GM12878 (cell line): ENCODE measurements around the gene ZBTB22. TPM values are rescaled to one million over a fixed set of nuclear protein-coding genes. Genes with fewer than 3 reads are reported as not detected.

Experiments used
- CBX3 ChIP-seq: fragments of 200-600 bp; sonication (generic); IDR thresholded peaks from 2 replicates; pipeline ENCODE4 v1.6.1; 2016; ENCODE audit warnings: low read depth, borderline replicate concordance
- E2F4 ChIP-seq: IDR thresholded peaks from 2 replicates; pipeline ENCODE4 v1.6.1; 2012; ENCODE audit warnings: low read depth, low read length, improper control_type of control experiment
- EED ChIP-seq: sonication (generic); IDR thresholded peaks from 2 replicates; pipeline ENCODE4 v1.6.1; 2016; ENCODE audit warnings: antibody characterized with exemption, low read depth
- EP300 ChIP-seq, 2 experiments: fragments of 150-350 bp in 1 of 2; IDR thresholded peaks; 2 replicates each; pipeline ENCODE4 v1.6.1; 2011 to 2012; ENCODE audit warnings: low read depth in 2 of 2, low read length in 2 of 2, borderline replicate concordance in 1 of 2, improper control_type of control experiment in 1 of 2, inconsistent platforms in 1 of 2; ENCODE audit not compliant: control insufficient read depth in 1 of 2
- HDGF ChIP-seq: fragments of 450-650 bp; IDR thresholded peaks from 2 replicates; pipeline ENCODE4 v1.6.1; 2016; ENCODE audit warnings: antibody characterized with exemption
- IKZF1 ChIP-seq: fragments of 450-650 bp; conservative IDR thresholded peaks from 2 replicates; pipeline ENCODE4 v1.6.1; 2017; ENCODE audit warnings: antibody characterized with exemption, mild to moderate bottlenecking
- IRF4 ChIP-seq: IDR thresholded peaks from 2 replicates; pipeline ENCODE4 v1.6.1; 2011; ENCODE audit warnings: low read depth, low read length
- JUNB ChIP-seq: IDR thresholded peaks from 2 replicates; pipeline ENCODE4 v1.6.1; 2016; ENCODE audit warnings: antibody characterized with exemption, mild to moderate bottlenecking
- MEF2B ChIP-seq: fragments of 450-650 bp; IDR thresholded peaks from 2 replicates; pipeline ENCODE4 v1.6.1; 2018; ENCODE audit warnings: mild to moderate bottlenecking, moderate library complexity; ENCODE audit not compliant: partially characterized antibody, poor library complexity, severe bottlenecking
- NFYB ChIP-seq: IDR thresholded peaks from 2 replicates; pipeline ENCODE4 v1.6.1; 2011; ENCODE audit warnings: low read depth, mild to moderate bottlenecking, low read length, improper control_type of control experiment, moderate library complexity; ENCODE audit not compliant: insufficient read depth
- NR2F1 ChIP-seq: fragments of 450-650 bp; conservative IDR thresholded peaks from 2 replicates; pipeline ENCODE4 v1.6.1; 2017; ENCODE audit warnings: mild to moderate bottlenecking
- RBBP5 ChIP-seq: fragments of 200-600 bp; sonication (generic); conservative IDR thresholded peaks from 2 replicates; pipeline ENCODE4 v1.6.1; 2016
- RCOR1 ChIP-seq: conservative IDR thresholded peaks from 2 replicates; pipeline ENCODE4 v1.6.1; 2012; ENCODE audit warnings: low read depth, low read length, improper control_type of control experiment
- SPI1 ChIP-seq: IDR thresholded peaks from 2 replicates; pipeline ENCODE4 v1.6.1; 2011; ENCODE audit warnings: low read depth, mild to moderate bottlenecking, low read length, moderate library complexity, borderline replicate concordance; ENCODE audit not compliant: insufficient read depth
- SRF ChIP-seq, 2 experiments: IDR thresholded peaks; 2 replicates each; pipeline ENCODE4 v1.6.1; 2011; ENCODE audit warnings: low read depth in 2 of 2, low read length in 2 of 2, mild to moderate bottlenecking in 1 of 2, moderate library complexity in 1 of 2
- STAT3 ChIP-seq: IDR thresholded peaks from 2 replicates; pipeline ENCODE4 v1.6.1; 2011; ENCODE audit warnings: low read depth, low read length, improper control_type of control experiment
- TAF1 ChIP-seq: IDR thresholded peaks from 2 replicates; pipeline ENCODE4 v1.6.1; 2011; ENCODE audit warnings: mild to moderate bottlenecking, low read depth, low read length, borderline replicate concordance
- TBL1XR1 ChIP-seq: IDR thresholded peaks from 2 replicates; pipeline ENCODE4 v1.6.1; 2012; ENCODE audit warnings: low read depth, low read length, improper control_type of control experiment
- TCF3 ChIP-seq: IDR thresholded peaks from 2 replicates; pipeline ENCODE4 v1.6.1; 2012; ENCODE audit warnings: low read depth, mild to moderate bottlenecking, low read length, borderline replicate concordance; ENCODE audit not compliant: insufficient read depth
- ZNF687 ChIP-seq: fragments of 450-650 bp; IDR thresholded peaks from 2 replicates; pipeline ENCODE4 v1.6.1; 2017; ENCODE audit warnings: mild to moderate bottlenecking, moderate library complexity
- polyA plus RNA-seq, 11 experiments: library from polyadenylated mRNA; depleted of rRNA in 4 of 11; unstranded in 6 of 11; stranded (reverse) in 5 of 11; fragments of >200 nt; fragmentation: Nextera tagmentation in 4 of 11; fragmentation: Illumina TruSeq in 1 of 11; extraction: Ambion mirVana in 4 of 11; extraction: Trizol in 1 of 11; gene quantifications; 1 replicate in 1 of 11; 2 replicates in 10 of 11; pipeline versions ENCODE4 v1.2.1 to v1.2.3, GENCODE V29; 2011 to 2016; ENCODE audit warnings: inconsistent platforms in 2 of 11, missing spikeins in 2 of 11, low read depth in 1 of 11
- total RNA-seq, 4 experiments: library from RNA; depleted of rRNA in 3 of 4; stranded (reverse); fragments of >200 nt in 3 of 4; fragmentation: Illumina TruSeq in 1 of 4; extraction: Trizol in 1 of 4; gene quantifications; 2 replicates each; pipeline versions ENCODE4 v1.2.1 to v1.2.3, GENCODE V29; 2013 to 2021
- TF ChIP-seq, protein P1 (sequence below): IDR thresholded peaks from 2 replicates; pipeline ENCODE4 v1.6.1; 2012; ENCODE audit warnings: mild to moderate bottlenecking, low read depth, low read length

The ZBTB22 gene
- total and polyA plus RNA-seq, 10 of the 15 experiments (the other 5 are each of a cell fraction or from before 2014, with no cell fraction given) = 0.11 to 9.9 (median 4.8) TPM

GRCh38 chr6:33271468-33272274, 45.9 kb downstream of the ZBTB22 start, which contains the start of the genes RPS18 and VPS52 (continued):
- TF ChIP-seq EED (peak; percentile 33; the same call in 1 of the 2 replicates), EP300 (IDR thresholded peaks at IDR 0.05; ENCODE audit: borderline replicate concordance in 1 of 2, control insufficient read depth in 1 of 2, low read depth in 2 of 2, low read length in 2 of 2) (peak in 1 of 2 experiments; percentile 52; a peak in 2 of 4 replicates), SPI1 (peak; percentile 66), HDGF (no peak), RCOR1 (0 out of 2 replicates have a peak, but pooled peaks have one; percentile 50), ZNF687 (peak; percentile 74), TBL1XR1 (no peak), STAT3 (0 out of 2 replicates have a peak, but pooled peaks have one; percentile 20), E2F4 (no peak), MEF2B (peak; percentile 67), SRF (IDR thresholded peaks at IDR 0.05; ENCODE audit: low read depth in 2 of 2, low read length in 2 of 2) (peak in 1 of 2 experiments; percentile 58; a peak in 1 of 4 replicates), TAF1 (peak; percentile 98), NFYB (no peak), RBBP5 (peak; percentile 98), CBX3 (no peak), IKZF1 (peak; percentile 92), TCF3 (peak; percentile 72; the same call in 1 of the 2 replicates), NR2F1 (peak; percentile 62; the same call in 1 of the 2 replicates), IRF4 (no peak), JUNB (0 out of 2 replicates have a peak, but pooled peaks have one; percentile 7)
- TF ChIP-seq, protein P1, sequence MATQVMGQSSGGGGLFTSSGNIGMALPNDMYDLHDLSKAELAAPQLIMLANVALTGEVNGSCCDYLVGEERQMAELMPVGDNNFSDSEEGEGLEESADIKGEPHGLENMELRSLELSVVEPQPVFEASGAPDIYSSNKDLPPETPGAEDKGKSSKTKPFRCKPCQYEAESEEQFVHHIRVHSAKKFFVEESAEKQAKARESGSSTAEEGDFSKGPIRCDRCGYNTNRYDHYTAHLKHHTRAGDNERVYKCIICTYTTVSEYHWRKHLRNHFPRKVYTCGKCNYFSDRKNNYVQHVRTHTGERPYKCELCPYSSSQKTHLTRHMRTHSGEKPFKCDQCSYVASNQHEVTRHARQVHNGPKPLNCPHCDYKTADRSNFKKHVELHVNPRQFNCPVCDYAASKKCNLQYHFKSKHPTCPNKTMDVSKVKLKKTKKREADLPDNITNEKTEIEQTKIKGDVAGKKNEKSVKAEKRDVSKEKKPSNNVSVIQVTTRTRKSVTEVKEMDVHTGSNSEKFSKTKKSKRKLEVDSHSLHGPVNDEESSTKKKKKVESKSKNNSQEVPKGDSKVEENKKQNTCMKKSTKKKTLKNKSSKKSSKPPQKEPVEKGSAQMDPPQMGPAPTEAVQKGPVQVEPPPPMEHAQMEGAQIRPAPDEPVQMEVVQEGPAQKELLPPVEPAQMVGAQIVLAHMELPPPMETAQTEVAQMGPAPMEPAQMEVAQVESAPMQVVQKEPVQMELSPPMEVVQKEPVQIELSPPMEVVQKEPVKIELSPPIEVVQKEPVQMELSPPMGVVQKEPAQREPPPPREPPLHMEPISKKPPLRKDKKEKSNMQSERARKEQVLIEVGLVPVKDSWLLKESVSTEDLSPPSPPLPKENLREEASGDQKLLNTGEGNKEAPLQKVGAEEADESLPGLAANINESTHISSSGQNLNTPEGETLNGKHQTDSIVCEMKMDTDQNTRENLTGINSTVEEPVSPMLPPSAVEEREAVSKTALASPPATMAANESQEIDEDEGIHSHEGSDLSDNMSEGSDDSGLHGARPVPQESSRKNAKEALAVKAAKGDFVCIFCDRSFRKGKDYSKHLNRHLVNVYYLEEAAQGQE = peak; percentile 35; the same call in 1 of the 2 replicates
